HepG2 (cell line): ENCODE measurements around the gene FBF1. TPM values are rescaled to one million over a fixed set of nuclear protein-coding genes. Genes with fewer than 3 reads are reported as not detected.

Experiments
- ELF3 ChIP-seq: IDR thresholded peaks from 2 replicates; pipeline ENCODE4 v1.6.1; 2016; ENCODE audit warnings: missing genetic modification reagents, missing compliant biosample characterization
- MAF1 ChIP-seq: sonication (generic); formaldehyde crosslinking; IDR thresholded peaks from 2 replicates; pipeline ENCODE4 v1.5.0; 2020; ENCODE audit warnings: missing genetic modification reagents, borderline replicate concordance
- MEF2D ChIP-seq: sonication (generic); formaldehyde crosslinking; IDR thresholded peaks from 2 replicates; pipeline ENCODE4 v1.5.1; 2020; ENCODE audit warnings: mild to moderate bottlenecking, missing genetic modification reagents
- PHF21A ChIP-seq: sonication (generic); formaldehyde crosslinking; IDR thresholded peaks from 2 replicates; pipeline ENCODE4 v1.5.0; 2020; ENCODE audit warnings: mild to moderate bottlenecking, missing genetic modification reagents
- PPARG ChIP-seq: conservative IDR thresholded peaks from 2 replicates; pipeline ENCODE4 v1.6.1; 2016; ENCODE audit warnings: missing biosample characterization, missing genetic modification reagents
- TBP ChIP-seq: sonication (generic); formaldehyde crosslinking; IDR thresholded peaks from 2 replicates; pipeline ENCODE4 v1.5.0; 2020; ENCODE audit warnings: missing genetic modification reagents
- ZNF20 ChIP-seq: sonication (generic); formaldehyde crosslinking; IDR thresholded peaks from 2 replicates; pipeline ENCODE4 v1.4.0; 2020; ENCODE audit warnings: mild to moderate bottlenecking, moderate library complexity, missing genetic modification reagents
- ZNF790 ChIP-seq: sonication (generic); formaldehyde crosslinking; IDR thresholded peaks from 2 replicates; pipeline ENCODE4 v1.8.0; 2022; ENCODE audit warnings: missing genetic modification reagents, mild to moderate bottlenecking, borderline replicate concordance
- ZSCAN31 ChIP-seq: sonication (generic); formaldehyde crosslinking; IDR thresholded peaks from 2 replicates; pipeline ENCODE4 v1.5.0; 2020; ENCODE audit warnings: low read depth, mild to moderate bottlenecking, missing genetic modification reagents
- polyA plus RNA-seq, 8 experiments: library from polyadenylated mRNA; depleted of rRNA in 3 of 8; stranded (reverse) in 7 of 8; unstranded in 1 of 8; fragments of >200 nt; fragmentation: Illumina TruSeq in 4 of 8; extraction: Trizol in 4 of 8; gene quantifications; 2 replicates each; pipeline versions ENCODE4 v1.2.1 to v1.2.3, GENCODE V29; 2011 to 2016; ENCODE audit warnings: low read depth in 4 of 8, missing spikeins in 1 of 8, mixed read lengths in 1 of 8; ENCODE audit not compliant: insufficient read depth in 1 of 8
- total RNA-seq, 5 experiments: library from RNA; depleted of rRNA; stranded (reverse); fragments of >200 nt; fragmentation: Illumina TruSeq; extraction: Trizol; gene quantifications; 2 replicates each; pipeline ENCODE4 v1.2.3, GENCODE V29; 2016; ENCODE audit warnings: low read depth in 1 of 5
- TF ChIP-seq, protein P1 (sequence below): sonication (generic); formaldehyde crosslinking; IDR thresholded peaks from 2 replicates; pipeline ENCODE4 v1.4.0; 2020; ENCODE audit warnings: mild to moderate bottlenecking, missing genetic modification reagents
- TF ChIP-seq, protein P2 (sequence below): sonication (generic); formaldehyde crosslinking; IDR thresholded peaks from 2 replicates; pipeline ENCODE4 v1.8.0; 2022; ENCODE audit warnings: mild to moderate bottlenecking, missing genetic modification reagents, moderate library complexity
- TF ChIP-seq, protein P3 (sequence below): IDR thresholded peaks from 2 replicates; pipeline ENCODE4 v1.6.1; 2016; ENCODE audit warnings: mild to moderate bottlenecking
- TF ChIP-seq, protein P4 (sequence below): sonication (generic); formaldehyde crosslinking; IDR thresholded peaks from 2 replicates; pipeline ENCODE4 v1.4.0; 2020; ENCODE audit warnings: mild to moderate bottlenecking, missing genetic modification reagents
- TF ChIP-seq, protein P5 (sequence below): sonication (generic); formaldehyde crosslinking; IDR thresholded peaks from 2 replicates; pipeline ENCODE4 v1.9.0; 2021; ENCODE audit warnings: missing genetic modification reagents, borderline replicate concordance
- TF ChIP-seq, protein P6 (sequence below): sonication (generic); formaldehyde crosslinking; IDR thresholded peaks from 2 replicates; pipeline ENCODE4 v1.5.1; 2020; ENCODE audit warnings: mild to moderate bottlenecking, moderate library complexity, missing genetic modification reagents

FBF1 gene
- total and polyA plus RNA-seq, 2 of the 13 experiments (the other 11 are each of a cell fraction or from before 2014, with no cell fraction given): 2.4 to 8.1 TPM

DNA sequence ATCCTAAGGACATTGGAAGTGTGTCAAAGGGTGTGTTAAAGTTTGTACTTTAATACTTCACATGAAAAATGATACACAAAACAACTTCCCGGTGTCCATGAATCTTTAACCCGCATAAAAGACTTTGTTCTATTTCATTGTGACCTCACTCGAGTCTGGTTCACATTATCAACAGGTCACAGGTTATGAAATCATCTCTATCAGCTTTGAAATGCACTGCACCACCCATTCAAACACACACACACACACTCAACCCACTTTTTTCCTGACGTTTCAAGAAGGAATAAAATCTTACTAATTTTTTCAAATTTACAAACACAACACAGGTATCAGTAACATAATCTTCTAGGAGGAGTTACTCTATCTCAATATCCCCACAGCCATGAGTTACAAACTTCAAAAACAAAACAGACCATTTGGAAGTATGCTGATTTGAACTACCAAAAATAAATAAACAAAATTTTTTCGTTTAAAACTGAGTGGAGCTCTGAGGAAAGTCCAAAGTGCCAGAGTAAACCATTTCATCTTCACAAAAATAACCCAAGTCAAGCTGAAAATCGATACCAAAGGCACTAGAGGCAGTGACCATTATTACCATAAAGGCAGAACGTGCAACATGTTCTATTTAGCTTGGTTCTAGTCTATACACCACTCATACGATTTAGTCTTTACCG is 35.5 kb upstream of the FBF1 start (continued):
- TF ChIP-seq, protein P1, sequence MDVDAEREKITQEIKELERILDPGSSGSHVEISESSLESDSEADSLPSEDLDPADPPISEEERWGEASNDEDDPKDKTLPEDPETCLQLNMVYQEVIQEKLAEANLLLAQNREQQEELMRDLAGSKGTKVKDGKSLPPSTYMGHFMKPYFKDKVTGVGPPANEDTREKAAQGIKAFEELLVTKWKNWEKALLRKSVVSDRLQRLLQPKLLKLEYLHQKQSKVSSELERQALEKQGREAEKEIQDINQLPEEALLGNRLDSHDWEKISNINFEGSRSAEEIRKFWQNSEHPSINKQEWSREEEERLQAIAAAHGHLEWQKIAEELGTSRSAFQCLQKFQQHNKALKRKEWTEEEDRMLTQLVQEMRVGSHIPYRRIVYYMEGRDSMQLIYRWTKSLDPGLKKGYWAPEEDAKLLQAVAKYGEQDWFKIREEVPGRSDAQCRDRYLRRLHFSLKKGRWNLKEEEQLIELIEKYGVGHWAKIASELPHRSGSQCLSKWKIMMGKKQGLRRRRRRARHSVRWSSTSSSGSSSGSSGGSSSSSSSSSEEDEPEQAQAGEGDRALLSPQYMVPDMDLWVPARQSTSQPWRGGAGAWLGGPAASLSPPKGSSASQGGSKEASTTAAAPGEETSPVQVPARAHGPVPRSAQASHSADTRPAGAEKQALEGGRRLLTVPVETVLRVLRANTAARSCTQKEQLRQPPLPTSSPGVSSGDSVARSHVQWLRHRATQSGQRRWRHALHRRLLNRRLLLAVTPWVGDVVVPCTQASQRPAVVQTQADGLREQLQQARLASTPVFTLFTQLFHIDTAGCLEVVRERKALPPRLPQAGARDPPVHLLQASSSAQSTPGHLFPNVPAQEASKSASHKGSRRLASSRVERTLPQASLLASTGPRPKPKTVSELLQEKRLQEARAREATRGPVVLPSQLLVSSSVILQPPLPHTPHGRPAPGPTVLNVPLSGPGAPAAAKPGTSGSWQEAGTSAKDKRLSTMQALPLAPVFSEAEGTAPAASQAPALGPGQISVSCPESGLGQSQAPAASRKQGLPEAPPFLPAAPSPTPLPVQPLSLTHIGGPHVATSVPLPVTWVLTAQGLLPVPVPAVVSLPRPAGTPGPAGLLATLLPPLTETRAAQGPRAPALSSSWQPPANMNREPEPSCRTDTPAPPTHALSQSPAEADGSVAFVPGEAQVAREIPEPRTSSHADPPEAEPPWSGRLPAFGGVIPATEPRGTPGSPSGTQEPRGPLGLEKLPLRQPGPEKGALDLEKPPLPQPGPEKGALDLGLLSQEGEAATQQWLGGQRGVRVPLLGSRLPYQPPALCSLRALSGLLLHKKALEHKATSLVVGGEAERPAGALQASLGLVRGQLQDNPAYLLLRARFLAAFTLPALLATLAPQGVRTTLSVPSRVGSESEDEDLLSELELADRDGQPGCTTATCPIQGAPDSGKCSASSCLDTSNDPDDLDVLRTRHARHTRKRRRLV (CRISPR knock-in tag): peak; percentile 1; the same call in 1 of the 2 replicates
- TF ChIP-seq PPARG (CRISPR knock-in tag): peak; percentile 92
- no peak for TF ChIP-seq MAF1 (CRISPR knock-in tag)
- TF ChIP-seq, protein P2, sequence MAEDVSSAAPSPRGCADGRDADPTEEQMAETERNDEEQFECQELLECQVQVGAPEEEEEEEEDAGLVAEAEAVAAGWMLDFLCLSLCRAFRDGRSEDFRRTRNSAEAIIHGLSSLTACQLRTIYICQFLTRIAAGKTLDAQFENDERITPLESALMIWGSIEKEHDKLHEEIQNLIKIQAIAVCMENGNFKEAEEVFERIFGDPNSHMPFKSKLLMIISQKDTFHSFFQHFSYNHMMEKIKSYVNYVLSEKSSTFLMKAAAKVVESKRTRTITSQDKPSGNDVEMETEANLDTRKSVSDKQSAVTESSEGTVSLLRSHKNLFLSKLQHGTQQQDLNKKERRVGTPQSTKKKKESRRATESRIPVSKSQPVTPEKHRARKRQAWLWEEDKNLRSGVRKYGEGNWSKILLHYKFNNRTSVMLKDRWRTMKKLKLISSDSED (CRISPR knock-in tag): no peak
- TF ChIP-seq, protein P3, sequence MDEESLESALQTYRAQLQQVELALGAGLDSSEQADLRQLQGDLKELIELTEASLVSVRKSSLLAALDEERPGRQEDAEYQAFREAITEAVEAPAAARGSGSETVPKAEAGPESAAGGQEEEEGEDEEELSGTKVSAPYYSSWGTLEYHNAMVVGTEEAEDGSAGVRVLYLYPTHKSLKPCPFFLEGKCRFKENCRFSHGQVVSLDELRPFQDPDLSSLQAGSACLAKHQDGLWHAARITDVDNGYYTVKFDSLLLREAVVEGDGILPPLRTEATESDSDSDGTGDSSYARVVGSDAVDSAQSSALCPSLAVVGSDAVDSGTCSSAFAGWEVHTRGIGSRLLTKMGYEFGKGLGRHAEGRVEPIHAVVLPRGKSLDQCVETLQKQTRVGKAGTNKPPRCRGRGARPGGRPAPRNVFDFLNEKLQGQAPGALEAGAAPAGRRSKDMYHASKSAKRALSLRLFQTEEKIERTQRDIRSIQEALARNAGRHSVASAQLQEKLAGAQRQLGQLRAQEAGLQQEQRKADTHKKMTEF: peak; percentile 79
- TF ChIP-seq, protein P4, sequence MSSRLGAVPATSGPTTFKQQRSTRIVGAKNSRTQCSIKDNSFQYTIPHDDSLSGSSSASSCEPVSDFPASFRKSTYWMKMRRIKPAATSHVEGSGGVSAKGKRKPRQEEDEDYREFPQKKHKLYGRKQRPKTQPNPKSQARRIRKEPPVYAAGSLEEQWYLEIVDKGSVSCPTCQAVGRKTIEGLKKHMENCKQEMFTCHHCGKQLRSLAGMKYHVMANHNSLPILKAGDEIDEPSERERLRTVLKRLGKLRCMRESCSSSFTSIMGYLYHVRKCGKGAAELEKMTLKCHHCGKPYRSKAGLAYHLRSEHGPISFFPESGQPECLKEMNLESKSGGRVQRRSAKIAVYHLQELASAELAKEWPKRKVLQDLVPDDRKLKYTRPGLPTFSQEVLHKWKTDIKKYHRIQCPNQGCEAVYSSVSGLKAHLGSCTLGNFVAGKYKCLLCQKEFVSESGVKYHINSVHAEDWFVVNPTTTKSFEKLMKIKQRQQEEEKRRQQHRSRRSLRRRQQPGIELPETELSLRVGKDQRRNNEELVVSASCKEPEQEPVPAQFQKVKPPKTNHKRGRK (CRISPR knock-in tag): no peak
- TF ChIP-seq ZNF20: no peak
- no peak for TF ChIP-seq TBP (CRISPR knock-in tag)
- TF ChIP-seq ELF3 (CRISPR knock-in tag): no peak
- no peak for TF ChIP-seq ZNF790
- TF ChIP-seq, protein P5, sequence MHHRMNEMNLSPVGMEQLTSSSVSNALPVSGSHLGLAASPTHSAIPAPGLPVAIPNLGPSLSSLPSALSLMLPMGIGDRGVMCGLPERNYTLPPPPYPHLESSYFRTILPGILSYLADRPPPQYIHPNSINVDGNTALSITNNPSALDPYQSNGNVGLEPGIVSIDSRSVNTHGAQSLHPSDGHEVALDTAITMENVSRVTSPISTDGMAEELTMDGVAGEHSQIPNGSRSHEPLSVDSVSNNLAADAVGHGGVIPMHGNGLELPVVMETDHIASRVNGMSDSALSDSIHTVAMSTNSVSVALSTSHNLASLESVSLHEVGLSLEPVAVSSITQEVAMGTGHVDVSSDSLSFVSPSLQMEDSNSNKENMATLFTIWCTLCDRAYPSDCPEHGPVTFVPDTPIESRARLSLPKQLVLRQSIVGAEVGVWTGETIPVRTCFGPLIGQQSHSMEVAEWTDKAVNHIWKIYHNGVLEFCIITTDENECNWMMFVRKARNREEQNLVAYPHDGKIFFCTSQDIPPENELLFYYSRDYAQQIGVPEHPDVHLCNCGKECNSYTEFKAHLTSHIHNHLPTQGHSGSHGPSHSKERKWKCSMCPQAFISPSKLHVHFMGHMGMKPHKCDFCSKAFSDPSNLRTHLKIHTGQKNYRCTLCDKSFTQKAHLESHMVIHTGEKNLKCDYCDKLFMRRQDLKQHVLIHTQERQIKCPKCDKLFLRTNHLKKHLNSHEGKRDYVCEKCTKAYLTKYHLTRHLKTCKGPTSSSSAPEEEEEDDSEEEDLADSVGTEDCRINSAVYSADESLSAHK (CRISPR knock-in tag): no peak
- TF ChIP-seq ZSCAN31: peak; percentile 23; the same call in 1 of the 2 replicates
- TF ChIP-seq, protein P6, sequence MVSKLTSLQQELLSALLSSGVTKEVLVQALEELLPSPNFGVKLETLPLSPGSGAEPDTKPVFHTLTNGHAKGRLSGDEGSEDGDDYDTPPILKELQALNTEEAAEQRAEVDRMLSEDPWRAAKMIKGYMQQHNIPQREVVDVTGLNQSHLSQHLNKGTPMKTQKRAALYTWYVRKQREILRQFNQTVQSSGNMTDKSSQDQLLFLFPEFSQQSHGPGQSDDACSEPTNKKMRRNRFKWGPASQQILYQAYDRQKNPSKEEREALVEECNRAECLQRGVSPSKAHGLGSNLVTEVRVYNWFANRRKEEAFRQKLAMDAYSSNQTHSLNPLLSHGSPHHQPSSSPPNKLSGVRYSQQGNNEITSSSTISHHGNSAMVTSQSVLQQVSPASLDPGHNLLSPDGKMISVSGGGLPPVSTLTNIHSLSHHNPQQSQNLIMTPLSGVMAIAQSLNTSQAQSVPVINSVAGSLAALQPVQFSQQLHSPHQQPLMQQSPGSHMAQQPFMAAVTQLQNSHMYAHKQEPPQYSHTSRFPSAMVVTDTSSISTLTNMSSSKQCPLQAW (CRISPR knock-in tag): no peak
- peak; percentile 64 for TF ChIP-seq PHF21A (CRISPR knock-in tag)
- peak; percentile 65; the same call in 1 of the 2 replicates for TF ChIP-seq MEF2D (CRISPR knock-in tag)
